ENCODE results near the gene SIDT2.
"Not testable (repeated sequence)": the region's sequence is repeated elsewhere in the genome, so short reads cannot be mapped to it uniquely, and the experiment has no call there.

The SIDT2 gene

GRCh38 chr11:117205211-117205818 is 26.8 kb downstream of the SIDT2 start:
- DNase-seq = no peak

GRCh38 chr11:117206111-117206510 is 27.6 kb downstream of the SIDT2 start:
- DNase-seq = not testable (repeated sequence)

- DNase-seq = not testable (repeated sequence)
Observed at GRCh38 chr11:117206859-117207258, 28.3 kb downstream of the SIDT2 start.

GRCh38 chr11:117207481-117207880 is 28.9 kb downstream of the SIDT2 start:
- DNase-seq = not testable (repeated sequence)

GRCh38 chr11:117208710-117209109 is 30.2 kb downstream of the SIDT2 start:
- DNase-seq = not testable (repeated sequence)

- not testable (repeated sequence) for DNase-seq
Observed at GRCh38 chr11:117209351-117210125, 31.0 kb downstream of the SIDT2 start.

- DNase-seq = no peak
Observed at GRCh38 chr11:117210620-117211019, 32.1 kb downstream of the SIDT2 start.

- no peak for DNase-seq
Observed at GRCh38 chr11:117212697-117213355, 34.3 kb downstream of the SIDT2 start.

GRCh38 chr11:117214404-117215110 is 36.0 kb downstream of the SIDT2 start:
- no peak for DNase-seq

- DNase-seq = no peak
Observed at GRCh38 chr11:117217141-117218084, 38.9 kb downstream of the SIDT2 start.

GRCh38 chr11:117218133-117218915 is 39.8 kb downstream of the SIDT2 start:
- no peak for DNase-seq

- DNase-seq = no peak
Observed at GRCh38 chr11:117219001-117219400, 40.5 kb downstream of the SIDT2 start.

GRCh38 chr11:117219455-117219854 is 40.9 kb downstream of the SIDT2 start:
- DNase-seq = no peak

GRCh38 chr11:117219995-117220394 is 41.5 kb downstream of the SIDT2 start:
- no peak for DNase-seq

- DNase-seq = no peak
Observed at GRCh38 chr11:117220568-117220967, 42.0 kb downstream of the SIDT2 start.

- DNase-seq = peak; percentile 56 to 59
Observed at GRCh38 chr11:117220999-117221774, 42.6 kb downstream of the SIDT2 start.

GRCh38 chr11:117221775-117222517 is 43.4 kb downstream of the SIDT2 start:
- peak; percentile 21 to 58 for DNase-seq

- DNase-seq = no peak
Observed at GRCh38 chr11:117222991-117223740, 44.6 kb downstream of the SIDT2 start.
